Glutamatergic neuron (in vitro differentiated cells): Measurements from ENCODE around the gene FN1. TPM values are rescaled to one million over a fixed set of nuclear protein-coding genes. Genes with fewer than 3 reads are reported as not detected.
A peak's percentile ranks its signal among the peaks of the same experiment; 100 is the strongest.

Source experiments
- DNase-seq: peaks from one replicate; pipeline ENCODE4 v3.0.0; 2022
- H3K27ac Mint-ChIP-seq: one replicate; pipeline ENCODE4 v1.8.0; 2020; ENCODE audit warnings: mild to moderate bottlenecking, mixed read lengths, inconsistent platforms; ENCODE audit not compliant: unreplicated experiment
- H3K27me3 Mint-ChIP-seq: one replicate; pipeline ENCODE4 v1.8.0; 2020; ENCODE audit warnings: mild to moderate bottlenecking, moderate library complexity, mixed read lengths, inconsistent platforms; ENCODE audit not compliant: unreplicated experiment
- H3K36me3 Mint-ChIP-seq: one replicate; pipeline ENCODE4 v1.8.0; 2020; ENCODE audit warnings: mild to moderate bottlenecking, mixed read lengths, inconsistent platforms; ENCODE audit not compliant: unreplicated experiment
- H3K4me1 Mint-ChIP-seq: one replicate; pipeline ENCODE4 v1.8.0; 2020; ENCODE audit warnings: mild to moderate bottlenecking, low read depth, mixed read lengths, inconsistent platforms; ENCODE audit not compliant: unreplicated experiment
- H3K4me3 Mint-ChIP-seq: one replicate; pipeline ENCODE4 v1.8.0; 2020; ENCODE audit warnings: mild to moderate bottlenecking, mixed read lengths, inconsistent platforms; ENCODE audit not compliant: unreplicated experiment
- H3K9me3 Mint-ChIP-seq: one replicate; pipeline ENCODE4 v1.8.0; 2020; ENCODE audit warnings: mild to moderate bottlenecking, moderate library complexity, mixed read lengths, inconsistent platforms; ENCODE audit not compliant: unreplicated experiment
- CTCF ChIP-seq: fragments of 200-600 bp; sonication (generic); IDR thresholded peaks from one replicate; pipeline ENCODE4 v1.5.0; 2021; ENCODE audit not compliant: partially characterized antibody, unreplicated experiment
- long read RNA-seq: library from polyadenylated mRNA; unstranded; transcript quantifications from one replicate; pipeline ENCODE4 v2.0.0, GENCODE V29; 2020; ENCODE audit not compliant: unreplicated experiment
- total RNA-seq: library from RNA; stranded (reverse); fragmentation: NEBNext Ultra II Directional; extraction: Animal tissue kit (Norgen Biotek cat#: 25700); gene quantifications from one replicate; pipeline ENCODE4 v1.2.1, GENCODE V29; 2021; ENCODE audit not compliant: unreplicated experiment

Gene FN1
- total RNA-seq, result 28.6 TPM
- long read RNA-seq, result 0 reads

- peaks cover 5% of the 10 kb centered on the region for H3K27me3 Mint-ChIP-seq
- no peaks in the 10 kb centered on the region for H3K36me3 Mint-ChIP-seq
- peaks cover 2% of the 10 kb centered on the region for H3K9me3 Mint-ChIP-seq
- no peak for TF ChIP-seq CTCF
- peak within 1 kb of the TSS; percentile 95 for H3K27ac Mint-ChIP-seq
- H3K4me1 Mint-ChIP-seq, result peaks cover 2% of the 10 kb centered on the region
- peak; percentile 90 for DNase-seq
- H3K4me3 Mint-ChIP-seq, result peak within 1 kb of the TSS; percentile 93
These were observed at the start of gene FN1 for GRCh38 chr2:215435870-215436704. TSS of gene FN1 (minus strand) at chr2:215436068. CDS start at chr2:215435802, 266 bp downstream.

- H3K36me3 Mint-ChIP-seq, result no peaks in the 10 kb centered on the region
- no peaks in the 10 kb centered on the region for H3K4me1 Mint-ChIP-seq
- H3K9me3 Mint-ChIP-seq, result no peaks in the 10 kb centered on the region
- no peak overlapping the region for H3K27ac Mint-ChIP-seq
- TF ChIP-seq CTCF, result no peak
- H3K4me3 Mint-ChIP-seq, result no peak overlapping the region
- DNase-seq, result no peak
- peaks cover 2% of the 10 kb centered on the region for H3K27me3 Mint-ChIP-seq
These were observed 49.2 kb upstream of the FN1 start for GRCh38 chr2:215485032-215485431.

GRCh38 chr2:215484570-215484969, 48.7 kb upstream of the FN1 start:
- no peaks in the 10 kb centered on the region for H3K9me3 Mint-ChIP-seq
- DNase-seq, result no peak
- no peaks in the 10 kb centered on the region for H3K36me3 Mint-ChIP-seq
- H3K4me3 Mint-ChIP-seq, result no peak overlapping the region
- TF ChIP-seq CTCF, result no peak
- H3K27me3 Mint-ChIP-seq, result peaks cover 2% of the 10 kb centered on the region
- H3K4me1 Mint-ChIP-seq, result no peaks in the 10 kb centered on the region
- H3K27ac Mint-ChIP-seq, result no peak overlapping the region

- Mint-ChIP-seq H3K36me3 (no peaks in the 10 kb centered on the region), H3K27ac (no peak overlapping the region), H3K4me1 (no peaks in the 10 kb centered on the region), H3K4me3 (no peak overlapping the region), H3K9me3 (no peaks in the 10 kb centered on the region), H3K27me3 (peaks cover 2% of the 10 kb centered on the region)
- DNase-seq, result no peak
- no peak for TF ChIP-seq CTCF
These were observed 47.6 kb upstream of the FN1 start for GRCh38 chr2:215483431-215483830.

GRCh38 chr2:215479536-215480240, 43.8 kb upstream of the FN1 start:
- H3K27me3 Mint-ChIP-seq, result peaks cover 2% of the 10 kb centered on the region
- H3K27ac Mint-ChIP-seq, result no peak overlapping the region
- no peaks in the 10 kb centered on the region for H3K4me1 Mint-ChIP-seq
- no peaks in the 10 kb centered on the region for H3K9me3 Mint-ChIP-seq
- DNase-seq, result no peak
- H3K36me3 Mint-ChIP-seq, result no peaks in the 10 kb centered on the region
- no peak for TF ChIP-seq CTCF
- H3K4me3 Mint-ChIP-seq, result no peak overlapping the region
